ENCODE results near the gene RASSF7.

Gene RASSF7

DNA sequence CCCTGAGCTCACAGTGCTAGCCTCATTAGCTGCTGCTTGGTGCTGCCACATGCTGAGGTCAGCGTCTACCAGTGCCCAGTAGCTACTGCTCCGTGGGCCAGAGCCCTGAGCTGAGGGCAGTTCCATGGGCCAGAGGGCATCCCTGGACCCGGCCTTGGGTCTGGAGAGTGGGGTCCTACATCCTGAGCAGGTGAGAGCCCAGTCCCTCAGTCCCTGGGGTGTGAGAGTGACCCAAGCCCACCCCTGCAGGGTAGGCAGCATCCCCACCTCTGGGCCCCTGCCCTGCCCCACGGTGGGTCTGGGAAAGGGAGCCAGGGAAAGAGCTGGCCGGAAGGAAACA is 10.1 kb upstream of the RASSF7 start:
- Histone ChIP-seq H2AFZ (ENCODE audit: low read depth) (no peak overlapping the region), H3K9ac (no peak overlapping the region), H3K79me2 (ENCODE audit: insufficient read depth, low read depth) (no peaks in the 10 kb centered on the region), H3K36me3 (ENCODE audit: insufficient read depth) (no peaks in the 10 kb centered on the region), H4K20me1 (ENCODE audit: insufficient read depth) (no peaks in the 10 kb centered on the region), H3K4me1 (ENCODE audit: low read depth, poor library complexity, severe bottlenecking) (peaks cover 8% of the 10 kb centered on the region), H3K27me3 (ENCODE audit: insufficient read depth, low read depth) (no peaks in the 10 kb centered on the region), H3K4me3 (IDR thresholded peaks at IDR 0.05; ENCODE audit: insufficient read depth, low read depth, low read length) (no peak overlapping the region), H3K4me2 (no peak overlapping the region), H3K27ac (no peak overlapping the region)
- TF ChIP-seq, protein P1, sequence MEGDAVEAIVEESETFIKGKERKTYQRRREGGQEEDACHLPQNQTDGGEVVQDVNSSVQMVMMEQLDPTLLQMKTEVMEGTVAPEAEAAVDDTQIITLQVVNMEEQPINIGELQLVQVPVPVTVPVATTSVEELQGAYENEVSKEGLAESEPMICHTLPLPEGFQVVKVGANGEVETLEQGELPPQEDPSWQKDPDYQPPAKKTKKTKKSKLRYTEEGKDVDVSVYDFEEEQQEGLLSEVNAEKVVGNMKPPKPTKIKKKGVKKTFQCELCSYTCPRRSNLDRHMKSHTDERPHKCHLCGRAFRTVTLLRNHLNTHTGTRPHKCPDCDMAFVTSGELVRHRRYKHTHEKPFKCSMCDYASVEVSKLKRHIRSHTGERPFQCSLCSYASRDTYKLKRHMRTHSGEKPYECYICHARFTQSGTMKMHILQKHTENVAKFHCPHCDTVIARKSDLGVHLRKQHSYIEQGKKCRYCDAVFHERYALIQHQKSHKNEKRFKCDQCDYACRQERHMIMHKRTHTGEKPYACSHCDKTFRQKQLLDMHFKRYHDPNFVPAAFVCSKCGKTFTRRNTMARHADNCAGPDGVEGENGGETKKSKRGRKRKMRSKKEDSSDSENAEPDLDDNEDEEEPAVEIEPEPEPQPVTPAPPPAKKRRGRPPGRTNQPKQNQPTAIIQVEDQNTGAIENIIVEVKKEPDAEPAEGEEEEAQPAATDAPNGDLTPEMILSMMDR (conservative IDR thresholded peaks at IDR 0.05; ENCODE audit: low read depth, low read length) = no peak

DNA sequence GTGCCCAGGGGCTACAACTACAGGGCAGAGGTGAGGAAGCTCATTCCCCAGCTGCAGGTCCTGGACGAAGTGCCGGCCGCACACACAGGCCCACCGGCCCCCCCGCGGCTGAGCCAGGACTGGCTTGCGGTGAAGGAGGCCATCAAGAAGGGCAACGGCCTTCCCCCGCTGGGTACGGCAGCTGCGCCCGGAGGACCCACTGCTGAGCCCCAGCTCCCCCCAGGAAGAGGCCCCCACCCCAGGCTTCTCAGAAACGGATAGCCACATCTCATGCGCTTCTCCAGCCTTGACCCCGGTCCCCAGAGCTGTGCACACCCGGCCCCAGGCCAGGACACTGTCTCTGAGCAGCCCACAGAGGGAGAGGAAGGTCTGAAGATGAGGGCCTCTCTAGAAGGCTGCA is 9.6 kb upstream of the RASSF7 start:
- H4K20me1 ChIP-seq (ENCODE audit: insufficient read depth) = no peaks in the 10 kb centered on the region
- no peak overlapping the region for H3K4me2 ChIP-seq
- H3K4me1 ChIP-seq (ENCODE audit: low read depth, poor library complexity, severe bottlenecking) = peaks cover 8% of the 10 kb centered on the region
- no peaks in the 10 kb centered on the region for H3K27me3 ChIP-seq (ENCODE audit: insufficient read depth, low read depth)
- H2AFZ ChIP-seq (ENCODE audit: low read depth) = no peak overlapping the region
- TF ChIP-seq, protein P1 (conservative IDR thresholded peaks at IDR 0.05; ENCODE audit: low read depth, low read length) = no peak
- H3K27ac ChIP-seq = no peak overlapping the region
- H3K9ac ChIP-seq = no peak overlapping the region
- H3K4me3 ChIP-seq (IDR thresholded peaks at IDR 0.05; ENCODE audit: insufficient read depth, low read depth, low read length) = no peak overlapping the region
- H3K79me2 ChIP-seq (ENCODE audit: insufficient read depth, low read depth) = no peaks in the 10 kb centered on the region
- no peaks in the 10 kb centered on the region for H3K36me3 ChIP-seq (ENCODE audit: insufficient read depth)

DNA sequence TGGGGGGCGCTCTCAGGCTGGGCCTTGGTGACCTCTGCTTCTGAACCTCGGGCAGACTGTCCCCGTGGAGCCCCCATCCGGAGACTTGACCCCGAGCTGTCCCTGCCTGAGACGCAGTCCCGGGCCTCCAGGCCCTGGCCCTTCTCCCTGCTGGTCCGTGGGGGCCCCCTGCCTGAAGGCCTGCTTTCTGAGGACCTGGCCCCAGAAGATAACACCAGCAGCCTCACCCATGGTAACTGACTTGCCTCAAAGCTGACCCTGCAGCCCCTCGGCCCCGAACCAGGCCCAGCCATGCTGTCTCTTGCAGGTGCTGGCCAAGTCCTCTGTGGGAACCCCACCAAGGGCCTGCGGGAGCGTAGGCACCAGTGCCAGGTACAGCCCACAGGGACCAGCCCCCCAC is 9.2 kb upstream of the RASSF7 start:
- Histone ChIP-seq H3K27me3 (ENCODE audit: insufficient read depth, low read depth) (no peaks in the 10 kb centered on the region), H3K36me3 (ENCODE audit: insufficient read depth) (no peaks in the 10 kb centered on the region), H3K9ac (no peak overlapping the region), H3K4me2 (no peak overlapping the region), H3K4me3 (IDR thresholded peaks at IDR 0.05; ENCODE audit: insufficient read depth, low read depth, low read length) (no peak overlapping the region), H3K27ac (no peak overlapping the region), H3K79me2 (ENCODE audit: insufficient read depth, low read depth) (no peaks in the 10 kb centered on the region), H4K20me1 (ENCODE audit: insufficient read depth) (no peaks in the 10 kb centered on the region), H3K4me1 (ENCODE audit: low read depth, poor library complexity, severe bottlenecking) (peaks cover 8% of the 10 kb centered on the region), H2AFZ (ENCODE audit: low read depth) (no peak overlapping the region)
- TF ChIP-seq, protein P1 (conservative IDR thresholded peaks at IDR 0.05; ENCODE audit: low read depth, low read length) = no peak

DNA sequence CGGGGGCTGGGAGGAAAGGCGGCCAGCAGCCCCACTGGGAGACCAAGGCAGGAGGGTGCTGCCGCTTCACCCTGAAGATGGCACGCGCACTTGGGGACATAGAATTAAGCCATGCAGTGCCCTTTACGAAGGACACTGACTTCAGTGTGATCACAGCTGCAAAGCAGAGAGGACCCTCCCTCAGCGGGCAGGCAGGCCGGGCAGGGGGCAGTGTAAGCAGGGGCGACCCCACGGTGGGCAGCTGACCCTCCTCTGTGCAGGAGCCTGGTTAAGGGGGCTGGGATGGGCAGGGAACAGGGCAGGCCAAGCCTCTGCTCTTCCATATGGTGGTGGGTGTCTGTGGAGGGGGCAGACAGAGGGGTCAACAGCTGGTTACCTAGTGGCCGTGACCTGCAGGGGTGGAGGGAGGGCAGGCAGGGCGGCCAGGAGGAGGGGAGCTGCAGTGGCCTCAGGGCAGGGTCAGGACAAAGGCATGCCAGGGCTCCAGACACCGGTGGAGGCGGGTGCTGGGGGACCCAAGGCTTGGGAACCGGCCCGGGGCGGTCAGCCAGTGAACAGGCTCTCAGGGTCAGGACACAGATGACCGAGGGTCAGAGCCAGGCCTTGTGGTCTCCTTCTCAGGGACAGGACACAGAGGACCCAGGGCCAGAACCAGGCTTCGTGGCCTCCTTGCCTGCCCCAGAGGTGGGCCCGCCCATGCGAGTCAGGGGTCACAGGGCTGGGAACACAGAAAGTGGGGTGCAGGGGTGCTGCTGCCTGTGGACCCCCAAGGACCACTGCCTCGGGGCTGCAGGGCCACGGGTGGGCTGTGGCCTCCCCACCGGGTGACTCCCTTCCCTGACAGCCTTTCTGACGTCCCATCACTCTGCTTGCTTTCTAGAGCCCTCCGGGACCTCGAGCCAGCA is 7.4 kb upstream of the RASSF7 start:
- H3K4me2 ChIP-seq = no peak overlapping the region
- no peaks in the 10 kb centered on the region for H3K36me3 ChIP-seq (ENCODE audit: insufficient read depth)

More for the DNA sequence above, 7.4 kb upstream of the RASSF7 start:
- no peaks in the 10 kb centered on the region for H4K20me1 ChIP-seq (ENCODE audit: insufficient read depth)
- TF ChIP-seq, protein P1 (conservative IDR thresholded peaks at IDR 0.05; ENCODE audit: low read depth, low read length) = no peak
- H3K79me2 ChIP-seq (ENCODE audit: insufficient read depth, low read depth) = no peaks in the 10 kb centered on the region
- H3K27me3 ChIP-seq (ENCODE audit: insufficient read depth, low read depth) = no peaks in the 10 kb centered on the region; the same call in 1 of the 2 replicates
- no peak overlapping the region for H2AFZ ChIP-seq (ENCODE audit: low read depth)
- no peak overlapping the region for H3K27ac ChIP-seq
- no peak overlapping the region for H3K9ac ChIP-seq
- H3K4me3 ChIP-seq (IDR thresholded peaks at IDR 0.05; ENCODE audit: insufficient read depth, low read depth, low read length) = no peak overlapping the region
- peaks cover 8% of the 10 kb centered on the region for H3K4me1 ChIP-seq (ENCODE audit: low read depth, poor library complexity, severe bottlenecking)
